ENCODE data around the gene PRR30.

- TF ChIP-seq GATA3 (IDR thresholded peaks at IDR 0.05; ENCODE audit: low read depth, low read length) (no peak), GATA2 (IDR thresholded peaks at IDR 0.05; ENCODE audit: low read depth, low read length) (no peak)
Observed at GRCh38 chr2:27099334-27099955, 39.8 kb downstream of the PRR30 start.
